ENCODE results near the gene SPTBN4. TPM values are rescaled to one million over a fixed set of nuclear protein-coding genes. Genes with fewer than 3 reads are reported as not detected.
"Not testable (repeated sequence)": the region's sequence is repeated elsewhere in the genome, so short reads cannot be mapped to it uniquely, and the experiment has no call there.

The SPTBN4 gene
- total RNA-seq, 1 experiment from 2014 or later = 1.9 TPM

DNA sequence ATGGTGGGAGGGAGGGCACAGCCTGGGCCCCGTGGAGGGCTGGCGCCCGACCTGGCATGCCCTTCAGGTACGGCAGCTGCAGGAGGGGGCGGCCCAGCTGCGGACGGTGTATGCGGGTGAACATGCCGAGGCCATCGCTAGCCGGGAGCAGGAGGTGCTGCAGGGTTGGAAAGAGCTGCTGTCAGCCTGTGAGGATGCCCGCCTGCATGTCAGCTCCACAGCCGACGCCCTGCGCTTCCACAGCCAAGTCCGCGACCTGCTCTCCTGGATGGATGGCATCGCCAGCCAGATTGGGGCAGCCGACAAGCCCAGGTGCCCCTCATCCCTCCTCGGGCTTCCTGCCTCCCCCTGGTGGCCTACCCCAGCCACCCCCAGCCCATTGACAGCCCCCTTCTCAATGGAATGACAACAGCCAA lies 93.3 kb downstream of the SPTBN4 start:
- no peak for DNase-seq
- no peaks in the 10 kb centered on the region for H3K9me3 ChIP-seq (ENCODE audit: low read length)
- no peaks in the 10 kb centered on the region for H3K4me1 ChIP-seq (ENCODE audit: insufficient read depth, low read length)
- no peak overlapping the region for H3K9ac ChIP-seq (ENCODE audit: low read length)
- H3K4me3 ChIP-seq (ENCODE audit: low read length) = no peak overlapping the region
- no peaks in the 10 kb centered on the region for H4K20me1 ChIP-seq (ENCODE audit: low read length)
- no peaks in the 10 kb centered on the region for H3F3A ChIP-seq (ENCODE audit: low read length, unreplicated experiment)
- H3K27ac ChIP-seq (ENCODE audit: low read length) = no peak overlapping the region
- intact Hi-C loops (cut with micrococcal nuclease) = no loop called here
- no peaks in the 10 kb centered on the region for H3K36me3 ChIP-seq (ENCODE audit: low read depth, low read length)
- no peaks in the 10 kb centered on the region for H3K79me2 ChIP-seq (ENCODE audit: low read length)
- no peaks in the 10 kb centered on the region for H3K27me3 ChIP-seq (ENCODE audit: low read length)
- ATAC-seq = no peak
- H3K4me2 ChIP-seq (ENCODE audit: low read length) = no peak overlapping the region
- CTCF ChIA-PET = no interaction called here
- no TSS peak for BruUV-seq (replicated peaks)
- H3K9me2 ChIP-seq (replicated peaks; ENCODE audit: low read length) = no peaks in the 10 kb centered on the region
- TF ChIP-seq, protein P1, sequence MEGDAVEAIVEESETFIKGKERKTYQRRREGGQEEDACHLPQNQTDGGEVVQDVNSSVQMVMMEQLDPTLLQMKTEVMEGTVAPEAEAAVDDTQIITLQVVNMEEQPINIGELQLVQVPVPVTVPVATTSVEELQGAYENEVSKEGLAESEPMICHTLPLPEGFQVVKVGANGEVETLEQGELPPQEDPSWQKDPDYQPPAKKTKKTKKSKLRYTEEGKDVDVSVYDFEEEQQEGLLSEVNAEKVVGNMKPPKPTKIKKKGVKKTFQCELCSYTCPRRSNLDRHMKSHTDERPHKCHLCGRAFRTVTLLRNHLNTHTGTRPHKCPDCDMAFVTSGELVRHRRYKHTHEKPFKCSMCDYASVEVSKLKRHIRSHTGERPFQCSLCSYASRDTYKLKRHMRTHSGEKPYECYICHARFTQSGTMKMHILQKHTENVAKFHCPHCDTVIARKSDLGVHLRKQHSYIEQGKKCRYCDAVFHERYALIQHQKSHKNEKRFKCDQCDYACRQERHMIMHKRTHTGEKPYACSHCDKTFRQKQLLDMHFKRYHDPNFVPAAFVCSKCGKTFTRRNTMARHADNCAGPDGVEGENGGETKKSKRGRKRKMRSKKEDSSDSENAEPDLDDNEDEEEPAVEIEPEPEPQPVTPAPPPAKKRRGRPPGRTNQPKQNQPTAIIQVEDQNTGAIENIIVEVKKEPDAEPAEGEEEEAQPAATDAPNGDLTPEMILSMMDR (conservative IDR thresholded peaks at IDR 0.05; ENCODE audit: low read depth, low read length) = no peak
- TF ChIP-seq EZH2phosphoT487 (IDR thresholded peaks at IDR 0.05; ENCODE audit: borderline replicate concordance, low read length) (no peak), EZH2 (IDR thresholded peaks at IDR 0.05; ENCODE audit: low read length, unreplicated experiment) (no peak)
- POLR2A ChIA-PET (ENCODE audit: unreplicated experiment) = no interaction called here
- H2AFZ ChIP-seq (ENCODE audit: low read length) = no peak overlapping the region

DNA sequence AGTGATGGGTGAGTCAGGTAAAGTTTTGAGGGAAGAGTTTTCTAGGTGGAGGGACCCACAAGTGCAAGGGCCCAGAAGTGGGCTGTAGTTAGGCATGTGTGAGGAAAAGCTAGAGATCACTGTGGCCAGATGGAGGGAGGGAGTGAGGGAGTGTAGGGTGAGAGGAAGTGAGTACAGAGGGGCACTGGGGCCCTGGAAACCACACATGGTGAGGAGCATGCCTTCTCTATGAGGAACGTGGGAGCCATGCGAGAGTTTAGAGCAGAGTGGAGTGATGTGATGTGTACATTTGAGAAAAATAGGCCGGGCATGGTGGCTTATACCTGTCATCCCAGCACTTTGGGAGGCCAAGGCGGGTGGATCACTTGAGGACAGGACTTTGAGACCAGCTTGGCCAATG lies 95.1 kb downstream of the SPTBN4 start:
- ChIA-PET CTCF (no interaction called here), POLR2A (ENCODE audit: unreplicated experiment) (no interaction called here)
- H3K79me2 ChIP-seq (ENCODE audit: low read length) = no peaks in the 10 kb centered on the region
- no peaks in the 10 kb centered on the region for H3K27me3 ChIP-seq (ENCODE audit: low read length)
- no peaks in the 10 kb centered on the region for H3K4me1 ChIP-seq (ENCODE audit: insufficient read depth, low read length)
- no TSS peak for BruUV-seq (replicated peaks)
- H4K20me1 ChIP-seq (ENCODE audit: low read length) = no peaks in the 10 kb centered on the region
- TF ChIP-seq EZH2phosphoT487 (IDR thresholded peaks at IDR 0.05; ENCODE audit: borderline replicate concordance, low read length) (no peak), EZH2 (IDR thresholded peaks at IDR 0.05; ENCODE audit: low read length, unreplicated experiment) (no peak)
- TF ChIP-seq, protein P1 (conservative IDR thresholded peaks at IDR 0.05; ENCODE audit: low read depth, low read length) = no peak
- H3K9me2 ChIP-seq (replicated peaks; ENCODE audit: low read length) = no peaks in the 10 kb centered on the region
- no peaks in the 10 kb centered on the region for H3K9me3 ChIP-seq (ENCODE audit: low read length)
- H3K36me3 ChIP-seq (ENCODE audit: low read depth, low read length) = no peaks in the 10 kb centered on the region
- H3F3A ChIP-seq (ENCODE audit: low read length, unreplicated experiment) = no peaks in the 10 kb centered on the region
- H3K4me3 ChIP-seq (ENCODE audit: low read length) = no peak overlapping the region
- no peak for DNase-seq
- no peak overlapping the region for H3K27ac ChIP-seq (ENCODE audit: low read length)
- H3K4me2 ChIP-seq (ENCODE audit: low read length) = no peak overlapping the region
- intact Hi-C loops (cut with micrococcal nuclease) = no loop called here
- no peak for ATAC-seq
- no peak overlapping the region for H2AFZ ChIP-seq (ENCODE audit: low read length)
- no peak overlapping the region for H3K9ac ChIP-seq (ENCODE audit: low read length)

DNA sequence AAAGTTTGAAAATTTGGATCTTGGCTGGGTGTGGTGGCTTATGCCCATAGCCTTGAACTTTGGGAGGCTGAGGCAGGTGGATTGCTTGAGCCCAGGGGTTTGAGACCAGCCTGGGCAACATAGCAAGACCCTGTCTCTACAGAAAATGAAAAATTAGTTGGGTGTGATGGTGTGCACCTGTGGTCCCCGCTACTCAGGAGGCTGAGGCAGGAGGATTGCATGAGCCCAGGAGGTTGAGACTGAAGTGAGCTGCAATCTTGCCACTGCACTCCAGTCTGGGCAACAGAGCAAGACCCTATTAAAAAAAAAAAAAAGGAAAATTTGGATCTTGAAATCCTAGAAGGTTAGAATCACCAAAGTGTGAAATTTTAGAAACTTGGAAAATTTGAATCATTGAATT lies 97.7 kb downstream of the SPTBN4 start:
- intact Hi-C loops (cut with micrococcal nuclease); H3F3A ChIP-seq (ENCODE audit: low read length, unreplicated experiment); H3K27ac ChIP-seq (ENCODE audit: low read length); H3K79me2 ChIP-seq (ENCODE audit: low read length); ATAC-seq; H4K20me1 ChIP-seq (ENCODE audit: low read length); H3K9me2 ChIP-seq (replicated peaks; ENCODE audit: low read length); CTCF ChIA-PET; POLR2A ChIA-PET (ENCODE audit: unreplicated experiment); H3K36me3 ChIP-seq (ENCODE audit: low read depth, low read length); BruUV-seq (replicated peaks); H3K4me3 ChIP-seq (ENCODE audit: low read length); H3K9me3 ChIP-seq (ENCODE audit: low read length); H3K27me3 ChIP-seq (ENCODE audit: low read length); DNase-seq; H3K4me2 ChIP-seq (ENCODE audit: low read length); H2AFZ ChIP-seq (ENCODE audit: low read length); H3K4me1 ChIP-seq (ENCODE audit: insufficient read depth, low read length); H3K9ac ChIP-seq (ENCODE audit: low read length): not testable (repeated sequence)
